H7 (cell line): ENCODE results near the gene MEF2D. TPM values are rescaled to one million over a fixed set of nuclear protein-coding genes. Genes with fewer than 3 reads are reported as not detected.

Source experiments
- total RNA-seq: library from RNA; depleted of rRNA; stranded (reverse); fragments of >200 nt; shearing (Covaris generic); gene quantifications from 2 replicates; pipeline ENCODE4 v1.2.3, GENCODE V29; 2014; rRNA removed

Gene MEF2D
- total RNA-seq, 1 experiment from 2014 or later = 14.2 TPM

Other genes with a start within 250 kb of the MEF2D start
- 216 and 232 TPM in 2 replicates for gene SMG5, start 217.9 kb downstream of the MEF2D start, total RNA-seq
- 2.3 and 3.1 TPM in 2 replicates for gene TMEM79, start 216.4 kb downstream of the MEF2D start, total RNA-seq
- gene GLMP, start 205.1 kb downstream of the MEF2D start, total RNA-seq = 106 and 120 TPM in 2 replicates
- gene VHLL, start 201.5 kb downstream of the MEF2D start, total RNA-seq = not detected in 2 replicates
- gene CCT3, start 162.5 kb downstream of the MEF2D start, total RNA-seq = 826 and 946 TPM in 2 replicates
- 2.2 and 3.5 TPM in 2 replicates for gene TSACC, start 162.2 kb downstream of the MEF2D start, total RNA-seq
- 0.69 and 1.3 TPM in 2 replicates for gene RHBG, start 131.6 kb downstream of the MEF2D start, total RNA-seq
- gene IQGAP3, start 71.8 kb upstream of the MEF2D start, total RNA-seq = 35.6 and 36.8 TPM in 2 replicates
- 0.52 TPM in 1 of 2 replicates, not detected in the other for gene TTC24, start 78.9 kb upstream of the MEF2D start, total RNA-seq
- 133 and 151 TPM in 2 replicates for gene NAXE, start 91.0 kb upstream of the MEF2D start, total RNA-seq
- 40.6 and 45.0 TPM in 2 replicates for gene GPATCH4, start 100.7 kb upstream of the MEF2D start, total RNA-seq
- 0.73 and 1.3 TPM in 2 replicates for gene HAPLN2, start 118.6 kb upstream of the MEF2D start, total RNA-seq
- 1.7 and 4.1 TPM in 2 replicates for gene BCAN, start 141.3 kb upstream of the MEF2D start, total RNA-seq
- 220 and 231 TPM in 2 replicates for gene NES, start 176.6 kb upstream of the MEF2D start, total RNA-seq
- gene CRABP2, start 204.8 kb upstream of the MEF2D start, total RNA-seq = 137 and 190 TPM in 2 replicates
- 25.7 and 33.1 TPM in 2 replicates for gene METTL25B, start 227.7 kb upstream of the MEF2D start, total RNA-seq
- gene ISG20L2, start 228.0 kb upstream of the MEF2D start, total RNA-seq = 55.2 and 56.4 TPM in 2 replicates
- 92.1 and 105 TPM in 2 replicates for gene MRPL24, start 240.3 kb upstream of the MEF2D start, total RNA-seq